BLaER1 treated with 17β-estradiol and CSF1 and Interleukin-3, amounts not matched to agents 10 nM and 100 nM (cell line): Measurements from ENCODE around the gene HOMER3.

Experiments used
- H3K27ac ChIP-seq, 11 experiments: shearing (Covaris generic); formaldehyde crosslinking; 2 replicates each; pipeline ENCODE4 v1.8.1; 2022
- H3K27me3 ChIP-seq, 11 experiments: shearing (Covaris generic); formaldehyde crosslinking; 2 replicates each; pipeline ENCODE4 v1.8.1; 2022
- H3K36me3 ChIP-seq, 11 experiments: shearing (Covaris generic); formaldehyde crosslinking; 2 replicates each; pipeline ENCODE4 v1.8.1; 2022
- H3K4me1 ChIP-seq, 10 experiments: shearing (Covaris generic); formaldehyde crosslinking; 2 replicates each; pipeline ENCODE4 v1.8.1; 2022
- H3K4me2 ChIP-seq, 11 experiments: shearing (Covaris generic); formaldehyde crosslinking; 2 replicates each; pipeline ENCODE4 v1.8.1; 2022
- H3K4me3 ChIP-seq, 10 experiments: shearing (Covaris generic); formaldehyde crosslinking; 2 replicates each; pipeline ENCODE4 v1.8.1; 2022
- H3K9ac ChIP-seq, 11 experiments: shearing (Covaris generic); formaldehyde crosslinking; 2 replicates each; pipeline ENCODE4 v1.8.1; 2022
- H3K9me3 ChIP-seq, 11 experiments: shearing (Covaris generic); formaldehyde crosslinking; replicated peaks in 1 of 11; 2 replicates each; pipeline ENCODE4 v1.8.1; 2022
- H4K20me1 ChIP-seq, 11 experiments: shearing (Covaris generic); formaldehyde crosslinking; 2 replicates each; pipeline ENCODE4 v1.8.1; 2022
- Cebpa-rat ChIP-seq, 11 experiments: shearing (Covaris generic); IDR thresholded peaks; 2 replicates each; pipeline ENCODE4 v1.8.1; 2022

The HOMER3 gene

GRCh38 chr19:18948075-18948975 lies 7.3 kb upstream of the HOMER3 start:
- no peak for TF ChIP-seq Cebpa-rat (IDR thresholded peaks at IDR 0.05)
- Histone ChIP-seq H3K27me3 (no peaks in the 10 kb centered on the region), H3K4me1 (peaks cover 0 to 24% (median 2%) of the 10 kb centered on the region in 10 experiments; a peak in 7 of 20 replicates), H3K9ac (no peak overlapping the region), H3K4me3 (no peak overlapping the region), H3K4me2 (peak overlapping the region in 2 of 11 experiments; percentile 12 to 14; a peak in 2 of 22 replicates), H3K36me3 (peaks cover 0 to 44% (median 0%) of the 10 kb centered on the region in 11 experiments; a peak in 7 of 22 replicates), H3K27ac (no peak overlapping the region), H4K20me1 (no peaks in the 10 kb centered on the region; a peak in 1 of 22 replicates), H3K9me3 (no peaks in the 10 kb centered on the region)

- Histone ChIP-seq H3K4me2 (no peak overlapping the region), H3K4me1 (peaks cover 0 to 36% (median 3%) of the 10 kb centered on the region in 10 experiments; a peak in 17 of 20 replicates), H3K9ac (no peak overlapping the region), H3K36me3 (peaks cover 0 to 48% (median 0%) of the 10 kb centered on the region in 11 experiments; a peak in 7 of 22 replicates), H3K4me3 (no peak overlapping the region), H4K20me1 (no peaks in the 10 kb centered on the region; a peak in 1 of 22 replicates), H3K9me3 (no peaks in the 10 kb centered on the region), H3K27me3 (no peaks in the 10 kb centered on the region), H3K27ac (no peak overlapping the region)
- no peak for TF ChIP-seq Cebpa-rat (IDR thresholded peaks at IDR 0.05)
Observed at GRCh38 chr19:18946918-18947317, 5.9 kb upstream of the HOMER3 start.

GRCh38 chr19:18946335-18946734 lies 5.3 kb upstream of the HOMER3 start:
- TF ChIP-seq Cebpa-rat (IDR thresholded peaks at IDR 0.05) = no peak
- H3K4me2 ChIP-seq = no peak overlapping the region
- H3K4me3 ChIP-seq = no peak overlapping the region
- no peaks in the 10 kb centered on the region for H3K27me3 ChIP-seq
- no peaks in the 10 kb centered on the region; a peak in 1 of 22 replicates for H4K20me1 ChIP-seq
- H3K36me3 ChIP-seq = peaks cover 0 to 48% (median 0%) of the 10 kb centered on the region in 11 experiments; a peak in 7 of 22 replicates
- no peak overlapping the region for H3K9ac ChIP-seq
- no peaks in the 10 kb centered on the region for H3K9me3 ChIP-seq
- H3K4me1 ChIP-seq = peaks cover 6 to 42% (median 9%) of the 10 kb centered on the region in 10 experiments
- H3K27ac ChIP-seq = no peak overlapping the region

DNA sequence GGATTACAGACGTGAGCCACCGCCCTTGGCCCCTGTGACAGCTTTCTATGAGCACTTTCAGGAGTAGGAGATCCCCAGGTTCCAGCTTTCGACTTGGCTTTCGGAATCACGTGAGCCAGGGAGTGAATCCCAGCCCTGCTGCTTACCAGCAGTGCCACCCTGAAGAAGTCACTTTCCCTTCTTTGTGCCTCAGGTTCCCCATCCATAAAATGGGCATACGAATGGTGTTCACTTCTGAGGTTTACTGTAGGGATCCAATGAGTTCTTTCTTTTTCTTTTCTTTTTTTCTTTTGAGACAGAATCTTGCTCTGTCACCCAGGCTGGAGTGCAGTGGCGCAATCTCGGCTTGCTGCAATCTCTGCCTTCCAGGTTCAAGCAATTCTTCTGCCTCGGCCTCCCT lies 4.3 kb upstream of the HOMER3 start:
- Histone ChIP-seq H3K9me3 (no peaks in the 10 kb centered on the region), H3K9ac (no peak overlapping the region), H3K4me1 (peaks cover 6 to 42% (median 9%) of the 10 kb centered on the region in 10 experiments), H3K27me3 (no peaks in the 10 kb centered on the region), H4K20me1 (no peaks in the 10 kb centered on the region; a peak in 1 of 22 replicates), H3K4me2 (no peak overlapping the region), H3K27ac (no peak overlapping the region), H3K36me3 (peaks cover 0 to 48% (median 0%) of the 10 kb centered on the region in 11 experiments; a peak in 7 of 22 replicates), H3K4me3 (no peak overlapping the region)
- no peak for TF ChIP-seq Cebpa-rat (IDR thresholded peaks at IDR 0.05)

GRCh38 chr19:18943465-18943864 lies 2.4 kb upstream of the HOMER3 start:
- TF ChIP-seq Cebpa-rat (IDR thresholded peaks at IDR 0.05) = no peak
- peaks cover 17 to 39% (median 22%) of the 10 kb centered on the region in 10 experiments for H3K4me1 ChIP-seq
- H3K27ac ChIP-seq = no peak overlapping the region
- H3K9ac ChIP-seq = 0 out of 22 replicates have a peak overlapping the region, but pooled peaks of 1 of the 11 experiments have one; percentile 1
- H4K20me1 ChIP-seq = peaks cover 0 to 13% (median 10%) of the 10 kb centered on the region in 11 experiments; a peak in 12 of 22 replicates
- no peak overlapping the region for H3K4me2 ChIP-seq
- H3K27me3 ChIP-seq = no peaks in the 10 kb centered on the region
- H3K36me3 ChIP-seq = peaks cover 0 to 42% (median 5%) of the 10 kb centered on the region in 11 experiments; a peak in 12 of 22 replicates
- no peaks in the 10 kb centered on the region for H3K9me3 ChIP-seq
- H3K4me3 ChIP-seq = no peak overlapping the region

DNA sequence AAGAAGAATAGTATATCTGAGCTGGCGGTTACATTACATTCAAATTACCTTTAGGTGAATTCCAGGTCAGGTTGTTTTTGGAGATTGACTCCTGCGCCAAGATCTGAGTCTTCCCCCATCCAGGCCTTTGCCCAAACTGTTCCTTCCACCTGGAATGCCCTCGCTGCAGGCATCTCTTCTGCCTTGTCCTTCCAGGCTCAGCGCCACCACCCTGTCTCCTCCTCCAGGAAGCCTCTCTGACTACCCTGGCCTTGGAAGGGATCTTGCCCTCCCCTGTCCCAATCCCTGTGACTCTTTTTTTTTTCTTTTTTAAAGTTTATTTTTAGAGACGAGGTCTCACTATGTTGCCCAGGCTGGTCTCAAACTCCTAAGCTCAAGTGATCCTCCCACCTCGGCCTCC lies 1.7 kb upstream of the HOMER3 start:
- TF ChIP-seq Cebpa-rat (IDR thresholded peaks at IDR 0.05) = no peak
- peaks cover 17 to 45% (median 22%) of the 10 kb centered on the region in 10 experiments for H3K4me1 ChIP-seq
- peak overlapping the region in 2 of 11 experiments; percentile 91 to 94; a peak in 3 of 22 replicates for H3K4me2 ChIP-seq
- H3K9ac ChIP-seq = no peak overlapping the region
- no peak overlapping the region for H3K4me3 ChIP-seq
- H3K27ac ChIP-seq = no peak overlapping the region
- peaks cover 7 to 45% (median 13%) of the 10 kb centered on the region in 11 experiments; a peak in 21 of 22 replicates for H3K36me3 ChIP-seq
- no peaks in the 10 kb centered on the region for H3K27me3 ChIP-seq
- peaks cover 0 to 19% (median 14%) of the 10 kb centered on the region in 11 experiments; a peak in 12 of 22 replicates for H4K20me1 ChIP-seq
- H3K9me3 ChIP-seq = no peaks in the 10 kb centered on the region

- Histone ChIP-seq H3K27me3 (no peaks in the 10 kb centered on the region), H3K4me1 (peaks cover 17 to 45% (median 22%) of the 10 kb centered on the region in 10 experiments), H3K4me3 (peak overlapping the region in 5 of 10 experiments; percentile 40 to 63 (median 51); a peak in 11 of 20 replicates), H3K36me3 (peaks cover 11 to 43% (median 19%) of the 10 kb centered on the region in 11 experiments; a peak in 21 of 22 replicates), H3K9ac (peak overlapping the region in 8 of 11 experiments; percentile 36 to 71 (median 55); a peak in 14 of 22 replicates), H3K4me2 (peak overlapping the region; percentile 43 to 94 (median 67); a peak in 21 of 22 replicates), H3K9me3 (no peaks in the 10 kb centered on the region), H4K20me1 (peaks cover 0 to 23% (median 17%) of the 10 kb centered on the region in 11 experiments; a peak in 12 of 22 replicates), H3K27ac (peak overlapping the region; percentile 16 to 68 (median 54); a peak in 16 of 22 replicates)
- no peak for TF ChIP-seq Cebpa-rat (IDR thresholded peaks at IDR 0.05)
Observed at GRCh38 chr19:18941628-18942354, 774 bp upstream of the HOMER3 start.

GRCh38 chr19:18939922-18940768 lies 872 bp downstream of the HOMER3 start:
- peak overlapping the region; percentile 92 to 98 (median 96) for H3K9ac ChIP-seq
- TF ChIP-seq Cebpa-rat (IDR thresholded peaks at IDR 0.05) = no peak
- peak overlapping the region; percentile 89 to 99 (median 95) for H3K4me2 ChIP-seq
- H3K36me3 ChIP-seq = peaks cover 27 to 46% (median 36%) of the 10 kb centered on the region in 11 experiments
- H4K20me1 ChIP-seq = peaks cover 0 to 34% (median 18%) of the 10 kb centered on the region in 11 experiments; a peak in 13 of 22 replicates
- H3K4me1 ChIP-seq = peaks cover 17 to 45% (median 22%) of the 10 kb centered on the region in 10 experiments
- no peaks in the 10 kb centered on the region for H3K9me3 ChIP-seq
- peak overlapping the region; percentile 89 to 97 (median 93) for H3K27ac ChIP-seq
- no peaks in the 10 kb centered on the region for H3K27me3 ChIP-seq
- peak overlapping the region; percentile 76 to 99 (median 92) for H3K4me3 ChIP-seq
